Adrenal gland (tissue), 12 donors: ENCODE data around the gene SSBP1. TPM values are rescaled to one million over a fixed set of nuclear protein-coding genes. Genes with fewer than 3 reads are reported as not detected.

Source experiments
- DNase-seq, 7 donors: peaks; one replicate each; pipeline ENCODE4 v3.0.0-alpha.2; 2019 to 2020
- H3K27ac ChIP-seq, 5 donors: fragments of 200-600 bp; sonication (generic) in 4 of 5; 1 replicate in 3 of 5; 2 replicates in 2 of 5; pipeline versions ENCODE4 v1.5.1 to v1.8.0; 2016 to 2020; ENCODE audit warnings: mild to moderate bottlenecking in 1 of 5
- H3K27me3 ChIP-seq: fragments of 200-600 bp; 2 replicates; pipeline ENCODE4 v1.8.0; 2021
- H3K36me3 ChIP-seq, 2 donors: fragments of 200-600 bp; replicated peaks in 1 of 2; 1 replicate in 1 of 2; 2 replicates in 1 of 2; pipeline versions ENCODE4 v1.5.1 to v1.8.0; 2018 to 2022
- H3K4me1 ChIP-seq, 2 donors: fragments of 200-600 bp; replicated peaks in 1 of 2; 1 replicate in 1 of 2; 2 replicates in 1 of 2; pipeline versions ENCODE4 v1.5.1 to v1.8.0; 2018 to 2021
- H3K4me3 ChIP-seq, 4 donors: fragments of 200-600 bp; sonication (generic) in 3 of 4; one replicate each; pipeline ENCODE4 v1.5.1; 2016 to 2018
- H3K9me3 ChIP-seq, 3 donors: fragments of 200-600 bp; sonication (generic) in 1 of 3; replicated peaks in 1 of 3; 1 replicate in 2 of 3; 2 replicates in 1 of 3; pipeline versions ENCODE4 v1.5.1 to v1.8.0; 2016 to 2021
- POLR2A ChIP-seq, 2 donors: fragments of 450-650 bp; IDR thresholded peaks; one replicate each; pipeline ENCODE4 v1.6.1; 2017; ENCODE audit warnings: antibody characterized with exemption in 2 of 2, mild to moderate bottlenecking in 2 of 2, moderate library complexity in 1 of 2
- WGBS, 4 donors: extraction: QIAGEN DNeasy Blood & Tissue Kit in 2 of 4; methylation state at CpG; one replicate each; pipeline versions ENCODE4 v1.1.5 to v1.1.7; 2013 to 2017; 5-methylcytosine and 5-hydroxymethylcytosine counted together
- intact Hi-C, 2 donors: fragments of 100-400 bp; cut with DNase I; formaldehyde crosslinking; loops; one replicate each; pipeline versions ENCODE4 v1.14.1 to v1.15.0; 2022 to 2023
- polyA plus RNA-seq, 3 donors: library from polyadenylated mRNA; stranded (reverse); fragments of 200-250 nt in 2 of 3; fragments of 350-450 nt in 1 of 3; fragmentation: Illumina TruSeq in 1 of 3; extraction: RNeasy Lipid Tissue Mini Kit (QIAGEN cat#74804) in 1 of 3; gene quantifications; one replicate each; pipeline ENCODE4 v1.2.3, GENCODE V29; 2013 to 2014
- small RNA-seq, 2 donors: library from RNA; depleted of rRNA; stranded (forward); fragments of <200 nt; gene quantifications; one replicate each; pipeline ENCODE3, GENCODE V24; 2016
- total RNA-seq, 9 donors: library from RNA; depleted of rRNA in 4 of 9; stranded (reverse); fragments of >200 nt in 4 of 9; fragments of 120-200 nt in 1 of 9; fragmentation: NEBNext Ultra II Directional in 1 of 9; extraction: Animal tissue kit (Norgen Biotek cat#: 25700) in 1 of 9; gene quantifications; one replicate each; pipeline versions ENCODE4 v1.1.0 to v1.2.4, GENCODE V29; 2013 to 2023
- TF ChIP-seq, protein P1 (sequence below), 6 experiments: fragments of 450-650 bp in 4 of 6; fragments of 200-600 bp in 2 of 6; sonication (generic) in 1 of 6; IDR thresholded peaks; 1 replicate in 5 of 6; 2 replicates in 1 of 6; pipeline versions ENCODE4 v1.5.1 to v1.8.0; 2016 to 2021; ENCODE audit warnings: antibody characterized with exemption in 6 of 6, mild to moderate bottlenecking in 2 of 6, moderate library complexity in 1 of 6
- donor health status: healthy with polysubstance abuse.
- donor health status: Bipolar disorder and iron deficiency.
- donor health status: DM: yes; HTN: yes; CAD: no.
- donor health status: DM: no; HTN: no; CAD: no.
- donor health status: DM: no; HTN: no; CAD: no.
- donor health status: DM: yes; HTN: yes; CAD: no.

The SSBP1 gene
- total and polyA plus RNA-seq, 12 donors: 87.0 to 316 (median 134) TPM

- no peaks in the 10 kb centered on the region for H3K36me3 ChIP-seq
- TF ChIP-seq, protein P1, sequence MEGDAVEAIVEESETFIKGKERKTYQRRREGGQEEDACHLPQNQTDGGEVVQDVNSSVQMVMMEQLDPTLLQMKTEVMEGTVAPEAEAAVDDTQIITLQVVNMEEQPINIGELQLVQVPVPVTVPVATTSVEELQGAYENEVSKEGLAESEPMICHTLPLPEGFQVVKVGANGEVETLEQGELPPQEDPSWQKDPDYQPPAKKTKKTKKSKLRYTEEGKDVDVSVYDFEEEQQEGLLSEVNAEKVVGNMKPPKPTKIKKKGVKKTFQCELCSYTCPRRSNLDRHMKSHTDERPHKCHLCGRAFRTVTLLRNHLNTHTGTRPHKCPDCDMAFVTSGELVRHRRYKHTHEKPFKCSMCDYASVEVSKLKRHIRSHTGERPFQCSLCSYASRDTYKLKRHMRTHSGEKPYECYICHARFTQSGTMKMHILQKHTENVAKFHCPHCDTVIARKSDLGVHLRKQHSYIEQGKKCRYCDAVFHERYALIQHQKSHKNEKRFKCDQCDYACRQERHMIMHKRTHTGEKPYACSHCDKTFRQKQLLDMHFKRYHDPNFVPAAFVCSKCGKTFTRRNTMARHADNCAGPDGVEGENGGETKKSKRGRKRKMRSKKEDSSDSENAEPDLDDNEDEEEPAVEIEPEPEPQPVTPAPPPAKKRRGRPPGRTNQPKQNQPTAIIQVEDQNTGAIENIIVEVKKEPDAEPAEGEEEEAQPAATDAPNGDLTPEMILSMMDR (IDR thresholded peaks at IDR 0.05): no peak
- TF ChIP-seq POLR2A (IDR thresholded peaks at IDR 0.05): no peak
- H3K4me1 ChIP-seq: no peaks in the 10 kb centered on the region
- no peak for DNase-seq
- no peaks in the 10 kb centered on the region for H3K9me3 ChIP-seq
- WGBS, 4 donors: 73 to 86% (median 76%) methylated on average over 2 of the region's 2 CpGs
- no peaks in the 10 kb centered on the region for H3K27me3 ChIP-seq
- intact Hi-C loops: no loop called here
- no peak overlapping the region for H3K27ac ChIP-seq
- no peak overlapping the region for H3K4me3 ChIP-seq
Observed at GRCh38 chr7:141788296-141788695, 50.1 kb downstream of the SSBP1 start.

DNA sequence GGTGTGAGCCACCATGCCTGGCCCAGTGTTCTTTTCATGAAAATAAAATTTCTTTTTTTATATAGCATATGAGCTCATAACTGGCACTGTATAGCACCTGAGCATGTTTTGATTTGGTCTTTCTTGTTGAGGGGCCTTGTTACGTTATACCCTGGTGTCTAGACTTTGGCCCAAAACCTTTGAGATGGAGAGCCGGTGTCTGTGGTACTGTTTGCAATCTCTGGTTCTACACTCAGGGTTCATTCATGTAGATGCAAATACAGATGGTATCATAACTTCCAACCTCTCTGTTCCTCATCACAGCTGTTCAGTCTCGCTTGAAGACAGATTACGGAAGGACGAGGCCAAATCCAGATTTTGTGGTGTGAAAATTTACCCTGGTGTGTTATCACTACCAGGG, 51.8 kb downstream of the SSBP1 start, which contains the start of gene TAS2R5:
Gene TAS2R5, plus strand, starts transcription at position 301 of the 400 bp plus-strand sequence. CDS start 145 bp downstream, outside the sequence.
- Histone ChIP-seq H3K4me1 (no peaks in the 10 kb centered on the region), H3K9me3 (no peaks in the 10 kb centered on the region), H3K36me3 (no peaks in the 10 kb centered on the region), H3K4me3 (no peak within 1 kb of the TSS), H3K27me3 (no peaks in the 10 kb centered on the region), H3K27ac (no peak within 1 kb of the TSS)
- no peak for DNase-seq
- intact Hi-C loops: no loop called here
- 75 to 86% (median 86%) methylated on average over 5 of the region's 5 CpGs for WGBS, 4 donors
- no peak for TF ChIP-seq POLR2A (IDR thresholded peaks at IDR 0.05)
- TF ChIP-seq, protein P1 (IDR thresholded peaks at IDR 0.05): no peak

DNA sequence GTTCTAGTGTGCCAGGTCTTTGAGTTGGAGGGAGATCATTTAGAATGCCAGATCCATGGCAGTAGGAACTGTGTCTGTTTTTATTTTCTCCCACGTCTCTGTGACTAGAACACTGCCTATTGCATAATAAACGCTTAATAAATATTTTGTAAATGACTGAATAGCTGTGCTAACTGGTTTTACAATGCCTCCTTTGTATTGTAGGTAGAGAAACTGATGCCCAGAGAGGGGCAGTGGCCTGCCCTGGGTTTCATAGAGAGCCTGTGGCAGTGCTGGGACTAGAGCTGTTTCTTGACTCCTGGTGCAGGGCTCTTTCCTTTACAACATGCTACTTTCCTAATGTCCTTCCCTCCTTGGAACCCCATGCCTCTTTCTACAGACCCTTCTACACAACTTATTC, 54.4 kb downstream of the SSBP1 start:
- no peaks in the 10 kb centered on the region for H3K36me3 ChIP-seq
- no peak overlapping the region for H3K27ac ChIP-seq
- intact Hi-C loops: no loop called here
- H3K4me3 ChIP-seq: no peak overlapping the region
- no peaks in the 10 kb centered on the region for H3K27me3 ChIP-seq
- no peak for TF ChIP-seq POLR2A (IDR thresholded peaks at IDR 0.05)
- TF ChIP-seq, protein P1 (IDR thresholded peaks at IDR 0.05): no peak
- DNase-seq: no peak
- WGBS, 4 donors: 87 to 94% (median 88%) methylated on average over 2 of the region's 2 CpGs
- no peaks in the 10 kb centered on the region for H3K4me1 ChIP-seq
- H3K9me3 ChIP-seq: no peaks in the 10 kb centered on the region

Small RNA genes lying within 50 kb of the gene (small RNA-seq; reads per million reads assigned to genes)
- gene RNU1-82P: 0 reads per million in 2 donors

Other genes starting within 250 kb of the SSBP1 start
- gene AGK, start 186.9 kb upstream of the SSBP1 start, total RNA-seq: 10 to 100 TPM; 23.9 to 89.9 (median 29.3) TPM
- 10 to 100 TPM; 11.1 to 39.6 (median 17.4) TPM for gene AGK, start 186.9 kb upstream of the SSBP1 start, polyA plus RNA-seq
- gene DENND11, start 36.2 kb upstream of the SSBP1 start, total RNA-seq: 10 to 100 TPM in 7 of 9 donors, 1 to 10 TPM in 2; 8.3 to 19.3 (median 14.0) TPM
- 1 to 10 TPM; 2.7 to 6.2 (median 3.6) TPM for gene DENND11, start 36.2 kb upstream of the SSBP1 start, polyA plus RNA-seq
- under 1 TPM in 1 of 9 donors, not detected in 8; 0.06 TPM for gene WEE2, start 30.0 kb upstream of the SSBP1 start, total RNA-seq
- under 1 TPM in 2 of 3 donors, not detected in 1; 0.03 to 0.09 TPM for gene WEE2, start 30.0 kb upstream of the SSBP1 start, polyA plus RNA-seq
- 1 to 10 TPM in 4 of 9 donors, under 1 TPM in 4, not detected in 1; 0.28 to 5.0 (median 1.3) TPM for gene TAS2R3, start 25.7 kb downstream of the SSBP1 start, total RNA-seq
- gene TAS2R3, start 25.7 kb downstream of the SSBP1 start, polyA plus RNA-seq: not detected
- 1 to 10 TPM in 2 of 9 donors, under 1 TPM in 6, not detected in 1; 0.22 to 5.2 (median 0.47) TPM for gene TAS2R4, start 38.3 kb downstream of the SSBP1 start, total RNA-seq
- under 1 TPM; 0.24 to 0.56 (median 0.31) TPM for gene TAS2R4, start 38.3 kb downstream of the SSBP1 start, polyA plus RNA-seq
- 1 to 10 TPM in 2 of 9 donors, under 1 TPM in 5, not detected in 2; 0.43 to 4.5 (median 0.61) TPM for gene TAS2R5, start 51.9 kb downstream of the SSBP1 start, total RNA-seq
- under 1 TPM; 0.31 to 0.47 (median 0.32) TPM for gene TAS2R5, start 51.9 kb downstream of the SSBP1 start, polyA plus RNA-seq
- gene PRSS37, start 103.1 kb downstream of the SSBP1 start, total RNA-seq: not detected
- not detected for gene PRSS37, start 103.1 kb downstream of the SSBP1 start, polyA plus RNA-seq
- gene OR9A4, start 178.0 kb downstream of the SSBP1 start, total RNA-seq: under 1 TPM in 1 of 9 donors, not detected in 8; 0.11 TPM
- gene OR9A4, start 178.0 kb downstream of the SSBP1 start, polyA plus RNA-seq: not detected
- gene CLEC5A, start 208.6 kb downstream of the SSBP1 start, total RNA-seq: 1 to 10 TPM in 5 of 9 donors, under 1 TPM in 3, not detected in 1; 0.17 to 5.8 (median 2.0) TPM
- gene CLEC5A, start 208.6 kb downstream of the SSBP1 start, polyA plus RNA-seq: 1 to 10 TPM; 1.1 to 3.1 (median 1.7) TPM
- gene TAS2R38, start 235.4 kb downstream of the SSBP1 start, total RNA-seq: not detected
- gene TAS2R38, start 235.4 kb downstream of the SSBP1 start, polyA plus RNA-seq: not detected